OCI-LY1 (cell line): Measurements from ENCODE around the gene FAM184A.

Source experiments
- EZH2 ChIP-seq: fragments of 200-600 bp; sonication (generic), shearing (Covaris generic); IDR thresholded peaks from 2 replicates; pipeline ENCODE4 v1.8.0; 2017; ENCODE audit warnings: borderline replicate concordance, mixed run types, mild to moderate bottlenecking, antibody characterized with exemption, low read length, moderate library complexity, mixed read lengths
- TF ChIP-seq, protein P1 (sequence below): fragments of 200-600 bp; sonication (generic), shearing (Covaris generic); IDR thresholded peaks from 2 replicates; pipeline ENCODE4 v1.5.1; 2017; ENCODE audit warnings: mild to moderate bottlenecking, antibody characterized with exemption, low read length, moderate library complexity, mixed read lengths

DNA sequence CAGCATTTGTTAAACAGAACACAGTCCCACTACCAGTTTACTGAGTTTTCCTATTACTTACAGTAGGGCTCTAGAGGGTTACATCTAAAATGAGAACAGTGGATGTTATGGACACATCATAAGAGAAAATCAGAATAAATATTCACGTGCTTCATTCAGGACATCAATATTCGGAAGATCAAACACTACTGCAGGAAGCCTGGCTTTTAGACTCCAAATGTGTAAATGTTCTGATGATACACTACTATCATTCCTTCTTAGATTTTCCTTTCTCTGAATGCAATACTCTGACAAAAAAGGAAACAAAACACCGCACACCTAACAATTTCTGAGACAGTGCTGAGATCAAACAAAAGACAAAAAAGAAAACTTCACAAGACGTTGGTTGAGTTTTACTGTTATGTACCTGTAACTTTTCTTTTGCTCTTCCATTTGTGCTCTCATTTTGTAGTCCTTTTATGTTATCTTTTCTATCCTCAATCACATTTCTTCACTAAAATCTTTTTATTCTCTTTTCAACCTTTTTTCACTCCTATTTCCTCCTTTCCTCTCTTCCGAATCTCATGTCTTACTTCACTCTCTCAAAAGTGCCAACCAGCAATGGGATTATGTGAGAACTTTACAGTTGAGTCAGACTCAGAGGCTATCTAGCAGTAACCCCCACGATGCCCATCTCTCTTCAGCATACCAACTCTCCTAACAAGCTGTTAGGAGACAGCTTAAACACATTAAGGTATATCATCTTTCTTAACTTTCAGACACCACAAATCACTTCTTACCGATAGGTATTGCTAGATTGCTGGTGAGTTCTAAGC is 1.7 kb downstream of the FAM184A start:
- TF ChIP-seq EZH2: no peak
- TF ChIP-seq, protein P1, sequence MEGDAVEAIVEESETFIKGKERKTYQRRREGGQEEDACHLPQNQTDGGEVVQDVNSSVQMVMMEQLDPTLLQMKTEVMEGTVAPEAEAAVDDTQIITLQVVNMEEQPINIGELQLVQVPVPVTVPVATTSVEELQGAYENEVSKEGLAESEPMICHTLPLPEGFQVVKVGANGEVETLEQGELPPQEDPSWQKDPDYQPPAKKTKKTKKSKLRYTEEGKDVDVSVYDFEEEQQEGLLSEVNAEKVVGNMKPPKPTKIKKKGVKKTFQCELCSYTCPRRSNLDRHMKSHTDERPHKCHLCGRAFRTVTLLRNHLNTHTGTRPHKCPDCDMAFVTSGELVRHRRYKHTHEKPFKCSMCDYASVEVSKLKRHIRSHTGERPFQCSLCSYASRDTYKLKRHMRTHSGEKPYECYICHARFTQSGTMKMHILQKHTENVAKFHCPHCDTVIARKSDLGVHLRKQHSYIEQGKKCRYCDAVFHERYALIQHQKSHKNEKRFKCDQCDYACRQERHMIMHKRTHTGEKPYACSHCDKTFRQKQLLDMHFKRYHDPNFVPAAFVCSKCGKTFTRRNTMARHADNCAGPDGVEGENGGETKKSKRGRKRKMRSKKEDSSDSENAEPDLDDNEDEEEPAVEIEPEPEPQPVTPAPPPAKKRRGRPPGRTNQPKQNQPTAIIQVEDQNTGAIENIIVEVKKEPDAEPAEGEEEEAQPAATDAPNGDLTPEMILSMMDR: no peak
